NOMO-1 (cell line): ENCODE results near the gene TSC22D1.

ENCODE experiments used
- DNase-seq, 2 experiments: peaks; one replicate each; lab custom pipeline; 2025; ENCODE audit not compliant: unreplicated experiment in 2 of 2; lab: John Stamatoyannopoulos, UW

The TSC22D1 gene

DNA sequence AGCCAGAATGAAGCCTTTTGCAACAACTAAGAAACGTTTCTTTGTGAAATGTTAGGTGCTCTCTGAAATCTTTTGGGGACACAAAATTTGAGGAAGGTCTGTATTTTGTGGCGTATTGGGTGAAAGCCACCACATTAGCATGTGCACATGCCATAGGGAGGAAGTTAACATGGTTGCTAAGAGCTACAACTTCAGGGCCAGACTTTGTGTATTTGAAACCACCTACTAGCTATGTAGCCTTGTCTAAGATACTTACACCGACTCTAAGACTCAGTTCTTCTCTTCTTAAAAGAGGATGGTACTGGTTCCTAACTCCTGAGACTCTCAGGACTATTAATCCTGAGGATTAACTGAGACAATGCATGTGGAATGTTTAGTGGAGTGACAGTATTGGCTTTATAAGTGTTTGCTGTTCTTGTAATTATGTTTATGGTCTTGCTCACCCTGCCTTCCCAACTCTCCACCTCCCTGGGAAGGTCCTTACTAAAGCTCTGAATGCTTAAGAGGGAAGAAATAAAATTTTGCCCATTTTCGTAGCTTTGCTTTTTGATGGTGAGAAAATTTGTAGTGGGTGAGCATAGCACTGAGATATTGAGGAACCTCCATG lies 187.0 kb downstream of the TSC22D1 start:
- peak; percentile 25 to 47 for DNase-seq

- no peak for DNase-seq
Observed at GRCh38 chr13:44388427-44389059, 187.6 kb downstream of the TSC22D1 start.

DNA sequence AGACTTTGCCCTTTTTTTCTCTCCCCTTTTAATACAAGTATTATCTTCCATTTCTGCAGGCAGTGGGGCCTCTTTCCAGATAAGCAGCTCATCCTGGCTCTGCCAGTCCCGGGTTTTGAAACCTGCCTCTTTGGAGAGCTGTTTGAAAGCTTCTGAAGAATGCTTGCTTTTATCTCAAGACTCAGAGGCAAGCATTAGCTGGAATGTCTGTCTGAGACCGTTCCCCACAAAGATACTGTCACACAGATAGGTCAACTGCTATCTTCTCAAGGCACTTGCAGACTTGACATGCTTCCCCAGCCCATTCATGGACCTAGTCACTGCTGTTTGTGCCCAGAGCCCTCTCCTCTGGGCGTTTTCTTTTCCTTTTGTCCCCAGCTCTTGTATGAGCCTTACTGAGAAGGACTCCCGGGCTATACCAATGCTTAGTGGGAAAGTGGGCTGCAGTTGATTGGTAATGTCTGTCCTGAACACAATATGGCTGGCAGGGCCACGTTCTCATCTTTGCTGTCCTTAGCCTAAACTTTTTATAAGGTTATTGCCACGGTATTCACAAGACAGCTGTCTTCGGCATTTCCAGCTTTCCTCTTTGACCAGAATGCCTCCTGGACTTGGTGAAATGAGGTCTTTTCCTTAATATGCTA lies 189.1 kb downstream of the TSC22D1 start:
- DNase-seq: no peak

- peak in 1 of 2 experiments; percentile 15 for DNase-seq
Observed at GRCh38 chr13:44385847-44386246, 190.3 kb downstream of the TSC22D1 start.

GRCh38 chr13:44385401-44385800 lies 190.7 kb downstream of the TSC22D1 start:
- peak; percentile 3 to 6 for DNase-seq

- no peak for DNase-seq
Observed at GRCh38 chr13:44384778-44385177, 191.4 kb downstream of the TSC22D1 start.

DNA sequence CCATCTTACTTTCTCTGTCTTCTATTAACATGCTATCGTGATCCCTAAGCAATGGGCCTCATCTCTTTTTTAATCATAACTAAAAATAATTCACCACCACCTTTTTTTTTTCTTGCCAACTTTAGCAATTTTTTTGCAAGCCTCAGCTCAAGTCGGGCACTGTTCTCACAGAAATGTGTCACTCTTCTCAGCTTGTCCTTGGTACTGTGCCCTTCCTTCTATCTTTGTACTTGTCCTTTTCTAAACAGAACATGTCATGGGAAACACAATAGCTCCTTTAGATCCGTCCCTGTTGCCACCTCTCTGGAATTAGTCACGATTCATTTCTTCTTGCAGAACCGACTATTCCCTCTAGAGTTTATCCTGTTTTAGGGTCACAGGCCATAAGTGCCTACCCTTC lies 192.2 kb downstream of the TSC22D1 start:
- no peak for DNase-seq

DNA sequence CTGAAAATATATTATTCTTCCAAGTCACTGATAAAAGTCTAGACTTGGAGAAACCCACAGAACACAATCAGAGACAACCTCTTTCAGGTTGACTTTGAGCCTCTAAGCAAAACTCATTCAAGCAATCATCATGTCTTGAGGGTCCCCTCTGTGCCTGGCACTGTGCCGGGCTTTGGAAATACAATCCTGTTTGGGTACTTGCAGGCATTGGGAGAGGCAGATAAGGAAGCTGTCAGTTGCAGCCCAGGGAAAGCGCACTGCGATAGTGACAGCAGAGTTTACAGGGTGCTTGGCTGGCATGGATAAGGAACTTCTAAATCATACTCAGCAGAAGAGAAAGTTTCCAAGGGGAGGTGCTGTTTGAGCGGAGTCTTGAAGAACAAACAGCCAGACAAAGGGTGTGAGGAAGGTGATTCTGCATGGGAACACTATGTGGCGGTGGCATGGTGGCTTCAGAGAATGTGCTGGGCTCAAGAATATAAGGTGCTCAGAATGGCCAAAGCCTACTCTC lies 193.4 kb downstream of the TSC22D1 start:
- no peak for DNase-seq
